ENCODE results near the gene BTG1. TPM values are rescaled to one million over a fixed set of nuclear protein-coding genes. Genes with fewer than 3 reads are reported as not detected.
A peak's percentile ranks its signal among the peaks of the same experiment; 100 is the strongest.
"Not testable (repeated sequence)": the region's sequence is repeated elsewhere in the genome, so short reads cannot be mapped to it uniquely, and the experiment has no call there.

The BTG1 gene
- polyA plus RNA-seq, 1 donor from 2014 or later, result 669 TPM

DNA sequence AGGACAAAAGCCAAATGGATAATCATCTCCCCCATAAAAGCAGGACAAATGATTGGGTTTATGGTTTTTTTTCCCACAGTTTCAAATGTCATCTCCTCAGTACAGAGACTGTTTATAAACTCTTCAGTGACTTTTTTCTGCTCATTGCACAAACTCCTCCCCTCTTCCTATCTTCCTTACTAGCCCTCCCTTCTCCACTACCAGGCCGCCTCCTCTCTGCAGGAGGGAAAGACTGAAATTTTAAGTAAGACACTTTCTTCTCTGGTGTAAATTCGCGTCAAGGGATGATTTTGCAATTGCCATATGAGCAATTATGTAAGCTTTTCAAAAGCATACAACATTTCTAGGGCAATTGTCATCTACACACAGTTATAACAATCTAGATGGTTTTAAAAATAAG lies 37.0 kb downstream of the BTG1 start:
- Mint-ChIP-seq H3K27ac (no peak overlapping the region), H3K4me1 (peaks cover 6 to 25% (median 7%) of the 10 kb centered on the region in 3 donors), H3K36me3 (no peaks in the 10 kb centered on the region), H3K27me3 (no peaks in the 10 kb centered on the region), H3K9me3 (no peaks in the 10 kb centered on the region), H3K4me3 (peak overlapping the region in 1 of 4 donors; percentile 28)

DNA sequence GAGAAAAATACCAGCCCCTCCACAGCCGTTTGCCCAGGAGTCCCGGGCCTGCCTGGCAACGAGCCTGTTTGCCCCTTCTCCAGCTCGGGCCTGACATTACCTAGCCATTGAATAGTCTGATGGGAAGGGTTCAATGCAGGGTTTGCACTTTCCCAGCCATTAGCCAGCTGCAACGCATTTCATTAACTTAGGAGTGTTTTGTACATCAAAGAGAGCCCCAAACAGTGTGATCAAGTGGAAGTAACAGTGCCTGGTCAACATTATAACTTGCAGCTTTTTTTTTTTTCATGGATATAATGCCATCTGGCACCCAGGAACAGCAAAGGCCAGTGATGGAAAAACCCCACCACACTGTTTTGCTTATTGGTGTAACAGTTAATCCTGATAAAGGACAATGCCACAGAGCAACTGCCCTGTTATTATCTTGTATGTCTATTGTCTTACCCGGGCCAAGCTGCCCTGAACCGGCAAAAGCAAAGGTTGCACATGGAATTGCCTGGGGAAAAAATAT lies 38.0 kb downstream of the BTG1 start:
- Mint-ChIP-seq H3K9me3 (no peaks in the 10 kb centered on the region), H3K4me3 (no peak overlapping the region), H3K27me3 (no peaks in the 10 kb centered on the region), H3K27ac (peak overlapping the region in 1 of 3 donors; percentile 41), H3K4me1 (peaks cover 6 to 25% (median 7%) of the 10 kb centered on the region in 3 donors), H3K36me3 (no peaks in the 10 kb centered on the region)

DNA sequence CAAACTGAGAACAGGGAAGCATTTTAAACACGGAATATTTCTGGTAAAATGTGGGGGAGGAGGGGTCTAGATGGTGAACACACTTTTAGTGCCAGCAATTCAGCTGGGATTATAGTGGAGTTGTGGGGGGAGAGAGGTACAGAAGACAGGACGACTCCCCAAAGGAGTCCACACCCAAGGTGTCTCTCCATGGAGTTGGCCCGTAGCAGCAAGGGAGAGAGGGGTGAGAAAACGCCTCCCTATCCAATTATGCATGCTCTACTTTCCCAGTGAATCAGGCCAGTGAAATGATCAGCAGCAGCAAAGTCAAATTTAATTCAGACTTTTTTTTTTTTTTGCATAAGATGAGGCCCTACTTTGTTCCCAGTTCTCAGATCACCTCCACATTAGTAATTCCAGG lies 38.6 kb downstream of the BTG1 start:
- peaks cover 6 to 23% (median 7%) of the 10 kb centered on the region in 3 donors for H3K4me1 Mint-ChIP-seq
- no peaks in the 10 kb centered on the region for H3K36me3 Mint-ChIP-seq
- no peaks in the 10 kb centered on the region for H3K9me3 Mint-ChIP-seq
- no peaks in the 10 kb centered on the region for H3K27me3 Mint-ChIP-seq
- no peak overlapping the region for H3K27ac Mint-ChIP-seq
- H3K4me3 Mint-ChIP-seq, result no peak overlapping the region

GRCh38 chr12:92105676-92106075 lies 40.0 kb downstream of the BTG1 start:
- Mint-ChIP-seq H3K4me1 (peaks cover 3 to 18% (median 8%) of the 10 kb centered on the region in 3 donors), H3K27me3 (no peaks in the 10 kb centered on the region), H3K4me3 (no peak overlapping the region), H3K9me3 (no peaks in the 10 kb centered on the region), H3K36me3 (no peaks in the 10 kb centered on the region), H3K27ac (peak overlapping the region in 1 of 3 donors; percentile 46)

DNA sequence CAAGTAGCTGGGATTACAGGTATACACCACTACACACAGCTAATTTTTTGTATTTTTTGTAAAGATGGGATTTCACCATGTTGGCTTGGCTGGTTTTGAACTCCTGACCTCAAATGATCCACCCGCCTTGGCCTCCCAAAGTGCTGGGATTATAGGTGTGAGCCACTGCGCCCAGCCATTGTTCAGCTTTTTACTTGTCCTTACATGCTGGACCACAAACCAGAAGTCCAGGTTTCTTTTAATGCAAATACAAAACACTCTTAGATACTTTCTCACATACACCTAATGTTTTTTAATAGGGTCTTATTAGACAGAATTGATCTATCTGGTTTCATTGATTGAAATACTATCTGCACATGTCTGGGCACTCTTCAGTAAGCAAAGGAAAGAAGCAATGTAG lies 40.5 kb downstream of the BTG1 start:
- Mint-ChIP-seq H3K4me3 (no peak overlapping the region), H3K4me1 (peaks cover 3 to 14% (median 8%) of the 10 kb centered on the region in 3 donors), H3K27me3 (no peaks in the 10 kb centered on the region), H3K27ac (peak overlapping the region in 1 of 3 donors; percentile 46), H3K36me3 (no peaks in the 10 kb centered on the region), H3K9me3 (peaks cover 0 to 2% (median under 1%) of the 10 kb centered on the region in 3 donors)

DNA sequence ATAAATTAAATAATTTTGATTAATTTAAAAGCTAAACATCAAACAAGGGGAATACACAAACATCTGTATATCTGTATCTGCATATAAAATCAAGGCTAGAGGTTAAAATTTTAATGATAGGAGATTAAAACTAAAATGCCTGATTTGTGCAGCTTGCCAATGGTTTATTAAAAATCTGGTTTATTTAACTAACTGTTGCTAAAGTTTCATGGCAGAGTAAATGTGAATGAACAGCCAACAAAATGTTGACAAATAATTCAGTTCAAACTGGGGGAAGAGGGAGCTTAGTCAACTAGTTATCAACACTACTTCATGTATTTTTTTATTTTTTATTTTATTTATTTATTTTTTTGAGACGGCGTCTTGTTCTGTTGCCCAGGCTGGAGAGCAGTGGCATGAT lies 43.0 kb downstream of the BTG1 start:
- Mint-ChIP-seq H3K36me3 (no peaks in the 10 kb centered on the region), H3K9me3 (peaks cover 1 to 9% (median 6%) of the 10 kb centered on the region in 3 donors), H3K27me3 (no peaks in the 10 kb centered on the region), H3K4me3 (peak overlapping the region in 1 of 4 donors; percentile 49), H3K27ac (no peak overlapping the region), H3K4me1 (peaks cover 3 to 10% (median 5%) of the 10 kb centered on the region in 3 donors)

DNA sequence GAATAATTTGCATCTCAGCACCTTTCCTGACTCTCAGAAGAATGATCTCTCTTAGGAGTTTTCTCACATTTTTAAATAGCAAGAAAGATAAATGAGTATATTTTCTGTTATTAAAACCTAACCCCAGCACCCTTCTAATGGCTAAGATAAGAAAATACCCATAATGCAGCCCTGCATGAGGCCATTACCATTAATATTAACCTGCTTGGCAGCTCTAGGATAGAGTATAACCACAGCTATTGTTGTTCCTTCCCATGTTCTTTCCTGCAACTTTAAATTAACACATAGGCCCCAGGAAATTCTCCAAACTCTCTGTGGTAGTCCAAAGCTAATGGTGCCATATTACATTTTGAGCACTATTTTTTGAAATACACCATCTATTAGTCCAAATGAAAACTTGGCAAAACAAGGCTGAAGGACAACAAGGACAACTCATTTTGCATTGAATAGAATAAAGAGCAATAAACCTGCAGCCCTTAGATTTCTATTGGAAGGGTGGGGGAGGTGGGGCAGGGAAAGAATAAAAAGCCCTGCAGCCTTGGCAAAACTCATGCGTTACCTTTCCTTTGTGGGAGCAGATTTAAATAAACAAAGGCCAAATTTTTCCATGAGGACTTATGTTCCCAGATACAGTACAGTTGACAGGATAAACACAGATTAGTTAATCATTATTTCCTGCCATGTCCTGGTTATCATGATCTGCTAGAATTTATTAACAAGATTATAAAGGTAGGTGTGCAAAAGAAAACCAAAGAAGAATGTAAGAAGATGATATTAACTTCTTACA lies 46.9 kb downstream of the BTG1 start:
- Mint-ChIP-seq H3K27me3 (no peaks in the 10 kb centered on the region), H3K9me3 (peaks cover 1 to 9% (median 6%) of the 10 kb centered on the region in 3 donors), H3K4me1 (peaks cover 4 to 7% (median 5%) of the 10 kb centered on the region in 3 donors), H3K36me3 (no peaks in the 10 kb centered on the region), H3K4me3 (no peak overlapping the region), H3K27ac (no peak overlapping the region)

DNA sequence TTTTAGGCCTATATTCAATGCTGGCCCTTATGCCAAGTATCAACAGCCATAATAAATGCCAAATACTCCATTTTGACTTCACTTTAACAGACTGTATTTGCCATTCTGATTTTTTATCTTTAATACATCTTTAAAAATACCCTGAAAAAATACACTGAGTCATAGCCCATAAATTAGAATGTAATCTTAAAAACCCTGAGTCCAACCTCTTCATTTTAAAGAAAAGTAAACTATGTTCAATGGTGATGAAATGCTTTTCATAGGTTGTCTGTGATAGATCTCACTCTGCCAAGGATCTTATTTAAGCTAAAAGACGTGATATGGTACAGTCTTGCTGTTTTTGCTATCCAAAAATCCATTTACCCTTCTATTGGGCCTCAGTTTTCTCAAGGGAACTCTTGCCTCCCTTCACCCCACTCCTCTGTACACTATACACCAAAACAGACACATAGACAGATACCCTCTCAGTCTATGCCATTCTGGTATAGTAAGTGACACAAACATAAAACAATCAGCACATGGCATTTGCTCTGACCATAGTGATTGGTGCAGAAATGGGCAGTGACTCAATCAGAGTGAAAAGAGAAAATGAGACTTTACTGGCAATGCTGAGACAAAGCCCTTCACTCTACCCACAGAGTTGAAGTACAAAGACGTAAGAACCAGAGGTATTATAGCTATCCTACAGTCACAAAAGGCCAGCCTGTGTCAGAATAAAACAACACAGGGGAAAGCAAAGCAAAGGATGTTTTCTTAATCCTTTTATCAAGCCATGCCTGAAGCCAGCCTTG lies 49.1 kb downstream of the BTG1 start:
- peak overlapping the region in 1 of 4 donors; percentile 29 for H3K4me3 Mint-ChIP-seq
- H3K4me1 Mint-ChIP-seq, result peaks cover 4 to 11% (median 5%) of the 10 kb centered on the region in 3 donors
- H3K9me3 Mint-ChIP-seq, result peaks cover 1 to 9% (median 6%) of the 10 kb centered on the region in 3 donors
- H3K27ac Mint-ChIP-seq, result no peak overlapping the region
- no peaks in the 10 kb centered on the region for H3K27me3 Mint-ChIP-seq
- peaks cover 1% of the 10 kb centered on the region for H3K36me3 Mint-ChIP-seq

- H3K4me3 Mint-ChIP-seq, result peak overlapping the region in 1 of 4 donors; percentile 67
- H3K36me3 Mint-ChIP-seq, result peaks cover 1% of the 10 kb centered on the region
- peaks cover 1 to 4% (median 3%) of the 10 kb centered on the region in 3 donors for H3K9me3 Mint-ChIP-seq
- peaks cover 2 to 11% (median 5%) of the 10 kb centered on the region in 3 donors for H3K4me1 Mint-ChIP-seq
- H3K27me3 Mint-ChIP-seq, result no peaks in the 10 kb centered on the region
- no peak overlapping the region for H3K27ac Mint-ChIP-seq
Measured at GRCh38 chr12:92094751-92095161, 50.9 kb downstream of the BTG1 start.

DNA sequence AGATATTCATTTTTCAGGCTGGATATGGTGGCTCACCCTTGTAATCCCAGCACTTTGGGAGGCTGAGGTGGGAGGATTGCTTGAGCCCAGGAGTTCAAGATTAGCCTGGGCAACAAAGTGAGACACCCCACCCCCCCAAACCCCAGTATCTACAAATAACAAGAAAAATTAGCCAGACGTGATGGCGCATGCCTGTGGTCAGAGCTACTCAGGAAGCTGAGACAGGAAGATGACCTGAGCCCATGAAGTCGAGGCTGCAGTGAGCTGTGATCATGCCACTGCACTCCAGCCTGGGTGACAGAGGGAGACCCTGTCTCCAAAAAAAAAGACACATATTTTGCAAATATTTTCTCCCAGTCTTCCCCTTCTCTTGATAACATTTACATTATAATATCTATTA lies 51.3 kb downstream of the BTG1 start:
- not testable (repeated sequence) for H3K27ac Mint-ChIP-seq

More for the DNA sequence above, 51.3 kb downstream of the BTG1 start:
- not testable (repeated sequence) for H3K27me3 Mint-ChIP-seq, H3K36me3 Mint-ChIP-seq, H3K9me3 Mint-ChIP-seq
- H3K4me3 Mint-ChIP-seq, result peak overlapping the region in 1 of 4 donors; percentile 67
- H3K4me1 Mint-ChIP-seq, result peaks cover 2 to 14% (median 5%) of the 10 kb centered on the region in 3 donors

All from IgD-negative memory B cell (primary cell).